Central memory CD4-positive, alpha-beta T cell (primary cell): ENCODE data around the gene SERTAD2.

Experiments used
- DNase-seq: peaks from one replicate; pipeline ENCODE4 v3.0.0; 2022

The SERTAD2 gene

GRCh38 chr2:64672708-64673107 lies 19.0 kb upstream of the SERTAD2 start:
- no peak for DNase-seq

- no peak for DNase-seq
Measured at GRCh38 chr2:64670047-64670446, 16.3 kb upstream of the SERTAD2 start.

GRCh38 chr2:64669288-64669687 lies 15.6 kb upstream of the SERTAD2 start:
- no peak for DNase-seq

- no peak for DNase-seq
Measured at GRCh38 chr2:64668542-64668941, 14.8 kb upstream of the SERTAD2 start.

- DNase-seq: no peak
Measured at GRCh38 chr2:64667535-64667934, 13.8 kb upstream of the SERTAD2 start.

GRCh38 chr2:64666810-64667438 lies 13.2 kb upstream of the SERTAD2 start:
- DNase-seq: no peak

- DNase-seq: no peak
Measured at GRCh38 chr2:64665709-64666108, 12.0 kb upstream of the SERTAD2 start.

GRCh38 chr2:64663402-64663801 lies 9.7 kb upstream of the SERTAD2 start:
- DNase-seq: no peak

GRCh38 chr2:64661741-64662169 lies 8.0 kb upstream of the SERTAD2 start:
- no peak for DNase-seq

GRCh38 chr2:64659252-64659651 lies 5.5 kb upstream of the SERTAD2 start:
- DNase-seq: no peak

- no peak for DNase-seq
Measured at GRCh38 chr2:64658269-64658668, 4.6 kb upstream of the SERTAD2 start.

- no peak for DNase-seq
Measured at GRCh38 chr2:64657411-64657810, 3.7 kb upstream of the SERTAD2 start.

GRCh38 chr2:64656379-64656778 lies 2.7 kb upstream of the SERTAD2 start:
- DNase-seq: no peak

GRCh38 chr2:64655873-64656272 lies 2.2 kb upstream of the SERTAD2 start:
- no peak for DNase-seq

GRCh38 chr2:64655018-64655664 lies 1.4 kb upstream of the SERTAD2 start:
- DNase-seq: no peak

- peak; percentile 63 for DNase-seq
Measured at GRCh38 chr2:64654063-64654811, 524 bp upstream of the SERTAD2 start.

GRCh38 chr2:64652231-64653108 lies 1.2 kb downstream of the SERTAD2 start:
- no peak for DNase-seq

GRCh38 chr2:64651590-64651989 lies 2.1 kb downstream of the SERTAD2 start:
- DNase-seq: no peak

GRCh38 chr2:64650722-64651338 lies 2.9 kb downstream of the SERTAD2 start:
- DNase-seq: no peak

- no peak for DNase-seq
Measured at GRCh38 chr2:64650296-64650695, 3.4 kb downstream of the SERTAD2 start.

GRCh38 chr2:64649626-64650025 lies 4.1 kb downstream of the SERTAD2 start:
- no peak for DNase-seq

- DNase-seq: no peak
Measured at GRCh38 chr2:64649013-64649484, 4.7 kb downstream of the SERTAD2 start.
